Lung microvascular endothelial cell (primary cell): Measurements from ENCODE around the gene MAFG. TPM values are rescaled to one million over a fixed set of nuclear protein-coding genes. Genes with fewer than 3 reads are reported as not detected.

Source experiments
- DNase-seq, 2 donors: peaks; one replicate each; pipeline versions ENCODE4 v3.0.0 to v3.0.0-alpha.2; 2010; ENCODE audit warnings: low read depth in 2 of 2
- total RNA-seq: library from RNA; depleted of rRNA; stranded (reverse); fragments of >200 nt; gene quantifications from 2 replicates; pipeline ENCODE4 v1.2.1, GENCODE V29; 2014

The MAFG gene
- total RNA-seq, 1 donor from 2014 or later, result 17.1 TPM

- DNase-seq, result peak in 1 of 2 donors; percentile 19
Measured at GRCh38 chr17:81898029-81898866, 29.3 kb downstream of the MAFG start.

GRCh38 chr17:81895400-81895799 is 32.1 kb downstream of the MAFG start:
- DNase-seq, result no peak

- DNase-seq, result no peak
Measured at GRCh38 chr17:81891303-81891552, 36.3 kb downstream of the MAFG start.

GRCh38 chr17:81890447-81891302 is 36.9 kb downstream of the MAFG start:
- peak; percentile 47 to 60 for DNase-seq

- no peak for DNase-seq
Measured at GRCh38 chr17:81889602-81890001, 37.9 kb downstream of the MAFG start.

- DNase-seq, result no peak
Measured at GRCh38 chr17:81888988-81889595, 38.4 kb downstream of the MAFG start.

GRCh38 chr17:81888105-81888987 is 39.2 kb downstream of the MAFG start:
- no peak for DNase-seq

GRCh38 chr17:81885869-81886548 is 41.5 kb downstream of the MAFG start:
- DNase-seq, result peak in 1 of 2 donors; percentile 56

- no peak for DNase-seq
Measured at GRCh38 chr17:81885454-81885853, 42.1 kb downstream of the MAFG start.

GRCh38 chr17:81884968-81885367 is 42.6 kb downstream of the MAFG start:
- DNase-seq, result no peak

GRCh38 chr17:81884520-81884919 is 43.0 kb downstream of the MAFG start:
- DNase-seq, result no peak

GRCh38 chr17:81879121-81879520 is 48.4 kb downstream of the MAFG start:
- no peak for DNase-seq

- no peak for DNase-seq
Measured at GRCh38 chr17:81878294-81878693, 49.2 kb downstream of the MAFG start.

- DNase-seq, result no peak
Measured at GRCh38 chr17:81877569-81877968, 50.0 kb downstream of the MAFG start.

- peak; percentile 91 to 95 for DNase-seq
Measured at GRCh38 chr17:81871387-81872230, 55.9 kb downstream of the MAFG start.

- no peak for DNase-seq
Measured at GRCh38 chr17:81870981-81871386, 56.6 kb downstream of the MAFG start, which contains the start of gene ARHGDIA. ARHGDIA (minus strand) TSS chr17:81871337; CDS start chr17:81869930, 1,407 bp downstream.

GRCh38 chr17:81870131-81870980 is 57.2 kb downstream of the MAFG start:
- DNase-seq, result peak; percentile 67 to 69

- DNase-seq, result peak; percentile 31 to 62
Measured at GRCh38 chr17:81869221-81870130, 58.1 kb downstream of the MAFG start.
